ENCODE measurements around the gene ACTR5. TPM values are rescaled to one million over a fixed set of nuclear protein-coding genes. Genes with fewer than 3 reads are reported as not detected.

The ACTR5 gene
- total RNA-seq, 2 experiments from 2014 or later = 12.3 to 21.1 TPM

DNA sequence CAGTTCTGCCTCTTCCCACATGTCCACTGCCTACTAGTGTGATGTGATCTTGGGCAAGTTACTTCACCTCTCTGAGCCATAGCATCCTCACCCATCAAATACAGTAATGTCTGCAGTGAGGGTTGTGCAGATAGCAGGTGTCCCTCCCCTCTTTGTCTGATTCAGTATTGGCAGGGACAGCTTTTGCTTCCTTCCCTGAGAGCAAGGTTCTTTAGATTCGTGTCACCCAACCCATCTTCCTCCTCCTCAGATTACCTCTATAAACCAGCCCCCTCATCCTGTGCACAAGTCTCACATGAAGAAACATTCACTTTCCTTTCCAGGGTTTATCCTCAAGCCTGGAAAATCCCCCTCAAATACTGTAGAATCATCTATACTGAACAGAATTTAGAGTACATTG is 15.4 kb downstream of the ACTR5 start:
- Histone ChIP-seq H3K9me3 (ENCODE audit: low read length) (no peaks in the 10 kb centered on the region), H3K4me2 (ENCODE audit: low read length) (no peak overlapping the region), H3K9me2 (ENCODE audit: insufficient read depth, low read length) (no peaks in the 10 kb centered on the region), H4K20me1 (ENCODE audit: insufficient read depth, low read length) (no peaks in the 10 kb centered on the region), H3K4me1 (ENCODE audit: insufficient read depth, low read length, poor library complexity, severe bottlenecking) (no peaks in the 10 kb centered on the region), H2AFZ (ENCODE audit: low read length) (no peak overlapping the region), H3K36me3 (ENCODE audit: insufficient read depth, low read length) (peaks cover 98% of the 10 kb centered on the region), H3K27ac (ENCODE audit: low read depth, low read length, poor library complexity, severe bottlenecking) (no peak overlapping the region), H3K4me3 (ENCODE audit: low read depth, low read length, poor library complexity, severe bottlenecking) (no peak overlapping the region), H3K79me2 (ENCODE audit: insufficient read depth, low read depth, low read length) (no peaks in the 10 kb centered on the region)
- ChIA-PET CTCF (ENCODE audit: unreplicated experiment) (no interaction called here), POLR2A (no interaction called here)
- intact Hi-C loops (cut with micrococcal nuclease; ENCODE audit: unreplicated experiment) = no loop called here
- TF ChIP-seq, protein P1, sequence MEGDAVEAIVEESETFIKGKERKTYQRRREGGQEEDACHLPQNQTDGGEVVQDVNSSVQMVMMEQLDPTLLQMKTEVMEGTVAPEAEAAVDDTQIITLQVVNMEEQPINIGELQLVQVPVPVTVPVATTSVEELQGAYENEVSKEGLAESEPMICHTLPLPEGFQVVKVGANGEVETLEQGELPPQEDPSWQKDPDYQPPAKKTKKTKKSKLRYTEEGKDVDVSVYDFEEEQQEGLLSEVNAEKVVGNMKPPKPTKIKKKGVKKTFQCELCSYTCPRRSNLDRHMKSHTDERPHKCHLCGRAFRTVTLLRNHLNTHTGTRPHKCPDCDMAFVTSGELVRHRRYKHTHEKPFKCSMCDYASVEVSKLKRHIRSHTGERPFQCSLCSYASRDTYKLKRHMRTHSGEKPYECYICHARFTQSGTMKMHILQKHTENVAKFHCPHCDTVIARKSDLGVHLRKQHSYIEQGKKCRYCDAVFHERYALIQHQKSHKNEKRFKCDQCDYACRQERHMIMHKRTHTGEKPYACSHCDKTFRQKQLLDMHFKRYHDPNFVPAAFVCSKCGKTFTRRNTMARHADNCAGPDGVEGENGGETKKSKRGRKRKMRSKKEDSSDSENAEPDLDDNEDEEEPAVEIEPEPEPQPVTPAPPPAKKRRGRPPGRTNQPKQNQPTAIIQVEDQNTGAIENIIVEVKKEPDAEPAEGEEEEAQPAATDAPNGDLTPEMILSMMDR (conservative IDR thresholded peaks at IDR 0.05; ENCODE audit: low read length) = no peak
- TF ChIP-seq EZH2phosphoT487 (IDR thresholded peaks at IDR 0.05; ENCODE audit: borderline replicate concordance, low read depth, low read length) = no peak
- no peak for DNase-seq (ENCODE audit: low spot score)
- BruUV-seq (replicated peaks) = no TSS peak

DNA sequence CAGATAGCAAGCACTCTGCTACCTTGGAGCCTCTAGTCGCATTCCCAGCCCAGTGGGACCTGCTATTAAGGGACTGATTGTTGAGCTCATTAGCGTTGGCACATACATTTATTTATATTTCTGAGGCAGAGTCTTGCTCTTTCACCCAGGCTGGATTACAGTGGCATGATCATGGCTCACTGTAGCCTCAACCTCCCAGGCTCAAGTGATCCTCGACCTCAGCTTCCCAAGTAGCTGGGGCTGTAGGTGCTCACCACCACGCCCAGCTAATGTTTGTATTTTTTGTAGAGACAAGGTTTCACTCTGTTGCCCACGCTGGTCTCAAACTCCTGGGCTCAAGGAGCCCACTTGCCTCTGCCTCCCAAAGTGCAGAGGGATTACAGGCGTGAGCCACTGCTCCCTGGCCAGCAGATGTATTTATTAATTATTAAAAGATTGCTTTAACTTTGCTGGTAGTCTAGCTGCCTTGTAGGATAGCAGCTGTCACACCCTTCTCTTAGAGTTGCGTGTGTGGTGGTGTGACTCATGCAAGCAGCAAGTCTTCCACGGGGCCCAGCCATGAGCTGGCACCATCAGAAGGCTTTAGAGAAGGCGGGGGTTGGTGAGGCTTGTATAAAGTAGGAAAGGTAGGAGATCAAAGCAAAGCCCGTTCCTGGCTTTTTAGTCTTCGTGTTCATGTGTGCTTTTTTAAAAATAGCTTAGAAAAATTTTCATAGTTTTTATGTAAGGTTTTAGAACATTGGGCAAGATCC is 16.5 kb downstream of the ACTR5 start:
- H3K79me2 ChIP-seq (ENCODE audit: insufficient read depth, low read depth, low read length) = no peaks in the 10 kb centered on the region
- H3K27ac ChIP-seq (ENCODE audit: low read depth, low read length, poor library complexity, severe bottlenecking) = no peak overlapping the region
- TF ChIP-seq, protein P1 (conservative IDR thresholded peaks at IDR 0.05; ENCODE audit: low read length) = no peak
- TF ChIP-seq EZH2phosphoT487 (IDR thresholded peaks at IDR 0.05; ENCODE audit: borderline replicate concordance, low read depth, low read length) = no peak
- H2AFZ ChIP-seq (ENCODE audit: low read length) = no peak overlapping the region
- intact Hi-C loops (cut with micrococcal nuclease; ENCODE audit: unreplicated experiment) = no loop called here
- H4K20me1 ChIP-seq (ENCODE audit: insufficient read depth, low read length) = no peaks in the 10 kb centered on the region
- ChIA-PET POLR2A (no interaction called here), CTCF (ENCODE audit: unreplicated experiment) (no interaction called here)
- no peak overlapping the region for H3K4me2 ChIP-seq (ENCODE audit: low read length)
- BruUV-seq (replicated peaks) = no TSS peak
- H3K4me1 ChIP-seq (ENCODE audit: insufficient read depth, low read length, poor library complexity, severe bottlenecking) = no peaks in the 10 kb centered on the region
- no peaks in the 10 kb centered on the region for H3K9me3 ChIP-seq (ENCODE audit: low read length)
- H3K36me3 ChIP-seq (ENCODE audit: insufficient read depth, low read length) = peaks cover 97% of the 10 kb centered on the region
- DNase-seq (ENCODE audit: low spot score) = no peak
- no peak overlapping the region for H3K4me3 ChIP-seq (ENCODE audit: low read depth, low read length, poor library complexity, severe bottlenecking)
- H3K9me2 ChIP-seq (ENCODE audit: insufficient read depth, low read length) = no peaks in the 10 kb centered on the region

DNA sequence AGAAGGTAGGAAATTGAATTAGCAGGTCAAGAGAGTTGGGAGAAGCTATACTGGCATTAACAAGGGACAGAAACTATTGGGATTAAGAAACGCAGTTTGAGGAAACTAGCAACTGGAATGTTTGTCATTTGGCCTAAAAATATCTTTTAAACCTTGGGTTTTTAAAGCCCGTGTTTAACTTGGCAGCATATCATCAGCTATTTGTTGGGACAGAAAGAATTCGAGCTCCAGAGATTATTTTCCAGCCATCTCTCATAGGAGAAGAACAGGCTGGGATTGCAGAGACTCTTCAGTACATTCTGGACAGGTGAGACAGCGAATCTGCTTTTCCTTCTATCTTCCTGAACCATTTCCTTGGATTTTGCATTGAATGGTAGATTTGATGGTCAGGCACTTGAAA is 17.8 kb downstream of the ACTR5 start:
- intact Hi-C loops (cut with micrococcal nuclease; ENCODE audit: unreplicated experiment) = no loop called here
- Histone ChIP-seq H4K20me1 (ENCODE audit: insufficient read depth, low read length) (no peaks in the 10 kb centered on the region), H3K36me3 (ENCODE audit: insufficient read depth, low read length) (peaks cover 96% of the 10 kb centered on the region), H3K4me3 (ENCODE audit: low read depth, low read length, poor library complexity, severe bottlenecking) (no peak overlapping the region), H3K4me2 (ENCODE audit: low read length) (no peak overlapping the region), H3K9me2 (ENCODE audit: insufficient read depth, low read length) (no peaks in the 10 kb centered on the region), H3K79me2 (ENCODE audit: insufficient read depth, low read depth, low read length) (no peaks in the 10 kb centered on the region), H2AFZ (ENCODE audit: low read length) (no peak overlapping the region), H3K9me3 (ENCODE audit: low read length) (no peaks in the 10 kb centered on the region), H3K4me1 (ENCODE audit: insufficient read depth, low read length, poor library complexity, severe bottlenecking) (no peaks in the 10 kb centered on the region), H3K27ac (ENCODE audit: low read depth, low read length, poor library complexity, severe bottlenecking) (no peak overlapping the region)
- ChIA-PET POLR2A (no interaction called here), CTCF (ENCODE audit: unreplicated experiment) (no interaction called here)
- DNase-seq (ENCODE audit: low spot score) = no peak
- BruUV-seq (replicated peaks) = no TSS peak
- TF ChIP-seq EZH2phosphoT487 (IDR thresholded peaks at IDR 0.05; ENCODE audit: borderline replicate concordance, low read depth, low read length) = no peak
- TF ChIP-seq, protein P1 (conservative IDR thresholded peaks at IDR 0.05; ENCODE audit: low read length) = no peak

Data from OCI-LY7 (cell line).